Skeletal muscle tissue (tissue), 4 donors: ENCODE data around the gene MAP4K4. TPM values are rescaled to one million over a fixed set of nuclear protein-coding genes. Genes with fewer than 3 reads are reported as not detected.
"Not testable (repeated sequence)": the region's sequence is repeated elsewhere in the genome, so short reads cannot be mapped to it uniquely, and the experiment has no call there.

Experiments
- H3K27ac ChIP-seq: one replicate; pipeline ENCODE4 v1.7.0; 2013; ENCODE audit warnings: mild to moderate bottlenecking, low read depth, low read length, inconsistent platforms
- H3K27me3 ChIP-seq, 3 donors: one replicate each; pipeline ENCODE4 v1.7.0; 2013; ENCODE audit warnings: low read length in 3 of 3; ENCODE audit not compliant: control insufficient read depth in 3 of 3, insufficient read depth in 3 of 3
- H3K36me3 ChIP-seq, 3 donors: one replicate each; pipeline ENCODE4 v1.7.0; 2013; ENCODE audit warnings: low read length in 3 of 3; ENCODE audit not compliant: control insufficient read depth in 3 of 3, insufficient read depth in 3 of 3
- H3K4me1 ChIP-seq, 3 donors: one replicate each; pipeline ENCODE4 v1.7.0; 2013; ENCODE audit warnings: low read length in 3 of 3, mild to moderate bottlenecking in 3 of 3; ENCODE audit not compliant: control insufficient read depth in 3 of 3, insufficient read depth in 3 of 3
- H3K4me3 ChIP-seq, 3 donors: one replicate each; pipeline ENCODE4 v1.7.0; 2013; ENCODE audit warnings: low read length in 3 of 3
- H3K9ac ChIP-seq, 3 donors: one replicate each; pipeline ENCODE4 v1.7.0; 2013; ENCODE audit warnings: low read length in 3 of 3, mild to moderate bottlenecking in 3 of 3, moderate library complexity in 2 of 3, low read depth in 1 of 3
- H3K9me3 ChIP-seq, 3 donors: one replicate each; pipeline ENCODE4 v1.7.0; 2013; ENCODE audit warnings: low read length in 3 of 3; ENCODE audit not compliant: control insufficient read depth in 3 of 3
- total RNA-seq: library from RNA; depleted of rRNA; stranded (reverse); fragments of >200 nt; gene quantifications from one replicate; pipeline ENCODE4 v1.2.3, GENCODE V29; 2014
- donor health status: Osteomylitis.

The MAP4K4 gene
- total RNA-seq, 1 donor from 2014 or later = 77.2 TPM

- not testable (repeated sequence) for H3K36me3 ChIP-seq
- peaks cover 21 to 37% (median 22%) of the 10 kb centered on the region in 3 donors for H3K4me1 ChIP-seq
Observed at GRCh38 chr2:101773961-101774360, 76.5 kb downstream of the MAP4K4 start.

GRCh38 chr2:101775092-101775491 is 77.6 kb downstream of the MAP4K4 start:
- H3K36me3 ChIP-seq = no peaks in the 10 kb centered on the region
- H3K4me1 ChIP-seq = peaks cover 24 to 41% (median 24%) of the 10 kb centered on the region in 3 donors
- no peak overlapping the region for H3K9ac ChIP-seq
- H3K9me3 ChIP-seq = no peaks in the 10 kb centered on the region
- no peaks in the 10 kb centered on the region for H3K27me3 ChIP-seq
- H3K4me3 ChIP-seq = no peak overlapping the region
- no peak overlapping the region for H3K27ac ChIP-seq

More at GRCh38 chr2:101773961-101774360, 76.5 kb downstream of the MAP4K4 start:
- not testable (repeated sequence) for H3K27ac ChIP-seq, H3K9me3 ChIP-seq, H3K27me3 ChIP-seq, H3K9ac ChIP-seq, H3K4me3 ChIP-seq

DNA sequence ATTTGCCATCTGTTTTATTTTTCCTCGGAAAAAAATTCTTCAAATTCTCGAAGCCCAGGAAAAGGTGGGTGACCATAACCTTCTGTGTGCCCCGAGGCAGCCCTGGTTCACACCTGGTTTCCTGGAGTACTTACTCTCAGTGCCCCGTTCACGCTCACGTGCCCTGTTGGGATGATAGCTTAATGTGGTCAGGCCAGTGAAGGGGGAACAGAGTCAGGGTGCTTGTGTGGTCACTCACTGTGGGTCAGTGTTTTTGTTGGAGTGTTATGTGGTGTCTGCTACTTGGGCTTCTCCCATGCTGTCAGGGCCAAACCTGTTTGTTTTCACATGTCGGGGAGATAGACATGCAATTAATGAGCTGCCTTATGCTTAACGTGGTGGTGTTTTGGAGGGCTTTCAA is 78.1 kb downstream of the MAP4K4 start:
- Histone ChIP-seq H3K9ac (no peak overlapping the region), H3K27ac (no peak overlapping the region), H3K4me1 (peaks cover 22 to 40% (median 22%) of the 10 kb centered on the region in 3 donors), H3K27me3 (no peaks in the 10 kb centered on the region), H3K9me3 (no peaks in the 10 kb centered on the region), H3K36me3 (no peaks in the 10 kb centered on the region), H3K4me3 (no peak overlapping the region)

GRCh38 chr2:101776172-101777043 is 78.9 kb downstream of the MAP4K4 start:
- H3K9ac ChIP-seq = no peak overlapping the region
- H3K36me3 ChIP-seq = no peaks in the 10 kb centered on the region
- H3K9me3 ChIP-seq = no peaks in the 10 kb centered on the region
- no peak overlapping the region for H3K4me3 ChIP-seq
- H3K4me1 ChIP-seq = peaks cover 18 to 37% (median 18%) of the 10 kb centered on the region in 3 donors
- H3K27me3 ChIP-seq = no peaks in the 10 kb centered on the region
- no peak overlapping the region for H3K27ac ChIP-seq

GRCh38 chr2:101777337-101777736 is 79.8 kb downstream of the MAP4K4 start:
- H3K9ac ChIP-seq = no peak overlapping the region
- no peak overlapping the region for H3K4me3 ChIP-seq
- H3K36me3 ChIP-seq = no peaks in the 10 kb centered on the region
- H3K27ac ChIP-seq = no peak overlapping the region
- no peaks in the 10 kb centered on the region for H3K9me3 ChIP-seq
- no peaks in the 10 kb centered on the region for H3K27me3 ChIP-seq
- H3K4me1 ChIP-seq = peaks cover 16 to 36% (median 18%) of the 10 kb centered on the region in 3 donors

GRCh38 chr2:101778102-101778501 is 80.6 kb downstream of the MAP4K4 start:
- no peaks in the 10 kb centered on the region for H3K9me3 ChIP-seq

DNA sequence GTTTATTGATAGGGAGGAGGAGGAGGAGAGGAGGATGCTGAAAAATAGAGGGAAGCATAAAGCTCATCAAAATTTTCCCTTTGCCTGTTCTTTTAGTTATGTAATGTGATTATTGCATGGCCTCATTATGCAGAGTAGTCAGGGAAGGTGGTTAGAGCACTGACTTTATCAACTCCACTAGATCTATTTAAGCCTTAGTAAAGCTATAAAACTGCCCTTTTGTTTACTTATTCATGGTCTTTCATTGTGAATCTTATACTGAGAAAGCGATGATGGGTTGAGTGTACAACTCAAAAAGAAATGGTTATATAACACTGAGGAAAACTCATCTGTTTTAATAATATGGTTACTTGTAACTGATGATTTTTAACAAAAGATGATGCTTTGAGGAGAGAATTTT is 81.7 kb downstream of the MAP4K4 start:
- Histone ChIP-seq H3K4me1 (peaks cover 16 to 32% (median 16%) of the 10 kb centered on the region in 3 donors), H3K36me3 (no peaks in the 10 kb centered on the region), H3K9ac (no peak overlapping the region), H3K27me3 (no peaks in the 10 kb centered on the region), H3K9me3 (no peaks in the 10 kb centered on the region), H3K4me3 (no peak overlapping the region), H3K27ac (no peak overlapping the region)

More at GRCh38 chr2:101778102-101778501, 80.6 kb downstream of the MAP4K4 start:
- Histone ChIP-seq H3K27ac (no peak overlapping the region), H3K36me3 (no peaks in the 10 kb centered on the region), H3K27me3 (no peaks in the 10 kb centered on the region), H3K9ac (no peak overlapping the region), H3K4me3 (no peak overlapping the region), H3K4me1 (peaks cover 15 to 32% (median 16%) of the 10 kb centered on the region in 3 donors)

GRCh38 chr2:101779656-101780055 is 82.1 kb downstream of the MAP4K4 start:
- no peak overlapping the region for H3K27ac ChIP-seq
- H3K9me3 ChIP-seq = no peaks in the 10 kb centered on the region
- H3K36me3 ChIP-seq = no peaks in the 10 kb centered on the region
- H3K4me3 ChIP-seq = no peak overlapping the region
- peaks cover 16 to 32% (median 16%) of the 10 kb centered on the region in 3 donors for H3K4me1 ChIP-seq
- H3K9ac ChIP-seq = no peak overlapping the region
- no peaks in the 10 kb centered on the region for H3K27me3 ChIP-seq

GRCh38 chr2:101781326-101781725 is 83.8 kb downstream of the MAP4K4 start:
- Histone ChIP-seq H3K27ac (no peak overlapping the region), H3K36me3 (no peaks in the 10 kb centered on the region), H3K4me3 (no peak overlapping the region), H3K4me1 (peaks cover 14 to 27% (median 18%) of the 10 kb centered on the region in 3 donors), H3K27me3 (no peaks in the 10 kb centered on the region), H3K9me3 (no peaks in the 10 kb centered on the region), H3K9ac (no peak overlapping the region)

DNA sequence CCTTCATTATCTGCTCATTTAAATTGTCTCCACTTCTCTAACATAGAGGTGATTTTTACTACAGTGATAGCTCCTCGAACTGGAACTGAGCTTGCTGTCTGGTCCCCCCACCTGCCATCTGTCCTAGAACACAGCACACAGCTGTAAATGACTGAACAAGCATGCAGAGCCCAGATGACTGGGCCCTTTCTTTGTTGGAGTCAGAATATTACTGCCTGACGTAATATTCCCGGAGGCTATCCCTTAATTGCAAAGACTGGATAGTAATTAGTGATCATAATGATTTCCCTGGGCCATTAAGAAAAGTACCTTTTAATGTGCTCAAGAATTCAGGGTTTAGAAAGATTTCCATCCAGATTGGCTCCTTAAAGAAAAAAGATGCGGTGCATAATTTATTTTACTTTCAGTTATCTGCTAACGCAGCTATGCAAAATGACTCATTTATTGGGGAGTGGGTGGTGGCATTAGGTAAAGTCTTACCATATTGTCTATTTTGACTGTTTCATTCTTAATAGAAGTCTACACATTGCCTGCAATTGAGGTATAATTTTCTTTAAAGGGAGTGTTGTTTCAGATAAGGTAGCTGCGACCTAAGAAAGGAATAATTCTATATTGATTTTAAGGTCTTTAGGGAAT is 84.4 kb downstream of the MAP4K4 start:
- Histone ChIP-seq H3K36me3 (no peaks in the 10 kb centered on the region), H3K27ac (no peak overlapping the region), H3K4me1 (peaks cover 14 to 26% (median 18%) of the 10 kb centered on the region in 3 donors), H3K4me3 (no peak overlapping the region), H3K9me3 (no peaks in the 10 kb centered on the region), H3K9ac (no peak overlapping the region), H3K27me3 (no peaks in the 10 kb centered on the region)
